Progenitor cell of endocrine pancreas (in vitro differentiated cells): ENCODE measurements around the gene ME3. TPM values are rescaled to one million over a fixed set of nuclear protein-coding genes. Genes with fewer than 3 reads are reported as not detected.

Source experiments
- DNase-seq: peaks from one replicate; pipeline ENCODE4 v3.0.0; 2021; ENCODE audit warnings: low spot score; ENCODE audit not compliant: unreplicated experiment
- H3K27ac Mint-ChIP-seq: 2 replicates; pipeline ENCODE4 v1.8.0; 2021; ENCODE audit warnings: mild to moderate bottlenecking, moderate library complexity, mixed read lengths
- H3K27me3 Mint-ChIP-seq: 2 replicates; pipeline ENCODE4 v1.8.0; 2021; ENCODE audit warnings: mixed read lengths
- H3K36me3 Mint-ChIP-seq: 2 replicates; pipeline ENCODE4 v1.8.0; 2022; ENCODE audit warnings: mixed read lengths; ENCODE audit not compliant: insufficient read depth
- H3K4me1 Mint-ChIP-seq: 2 replicates; pipeline ENCODE4 v1.8.0; 2021; ENCODE audit warnings: low read depth, mixed read lengths
- H3K4me3 Mint-ChIP-seq: 2 replicates; pipeline ENCODE4 v1.8.0; 2021; ENCODE audit warnings: low read depth, mild to moderate bottlenecking, moderate library complexity, mixed read lengths
- H3K9me3 Mint-ChIP-seq: 2 replicates; pipeline ENCODE4 v1.8.0; 2021; ENCODE audit warnings: low read depth, mixed read lengths
- total RNA-seq: library from RNA; stranded (reverse); gene quantifications from 2 replicates; pipeline ENCODE4 v1.2.1, GENCODE V29; 2021
- TF ChIP-seq, protein P1 (sequence below): fragments of 200-600 bp; sonication (generic); IDR thresholded peaks from one replicate; pipeline ENCODE4 v1.5.0; 2021; ENCODE audit warnings: antibody characterized with exemption, mild to moderate bottlenecking; ENCODE audit not compliant: unreplicated experiment

ME3 gene
- total RNA-seq, 1 donor from 2014 or later: 8.6 TPM

DNA sequence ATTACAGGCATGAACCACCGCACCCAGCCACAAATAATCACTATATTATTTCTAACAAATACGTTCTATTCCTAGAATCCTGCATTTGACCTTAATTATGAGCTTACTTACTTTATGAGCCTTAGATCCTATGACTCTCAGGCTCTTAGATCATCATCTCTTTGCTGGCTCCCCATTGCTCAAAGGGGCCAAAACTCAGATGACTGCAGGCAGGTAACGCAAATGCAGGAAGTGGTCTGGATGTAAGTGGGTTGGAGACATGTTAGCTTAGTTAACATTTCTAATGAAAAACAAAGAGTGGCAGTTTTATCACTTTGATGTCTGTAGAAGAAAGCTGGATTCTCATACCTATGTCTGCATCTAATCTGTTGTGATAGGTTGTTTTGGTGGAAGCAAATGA lies 274.3 kb downstream of the ME3 start:
- TF ChIP-seq, protein P1, sequence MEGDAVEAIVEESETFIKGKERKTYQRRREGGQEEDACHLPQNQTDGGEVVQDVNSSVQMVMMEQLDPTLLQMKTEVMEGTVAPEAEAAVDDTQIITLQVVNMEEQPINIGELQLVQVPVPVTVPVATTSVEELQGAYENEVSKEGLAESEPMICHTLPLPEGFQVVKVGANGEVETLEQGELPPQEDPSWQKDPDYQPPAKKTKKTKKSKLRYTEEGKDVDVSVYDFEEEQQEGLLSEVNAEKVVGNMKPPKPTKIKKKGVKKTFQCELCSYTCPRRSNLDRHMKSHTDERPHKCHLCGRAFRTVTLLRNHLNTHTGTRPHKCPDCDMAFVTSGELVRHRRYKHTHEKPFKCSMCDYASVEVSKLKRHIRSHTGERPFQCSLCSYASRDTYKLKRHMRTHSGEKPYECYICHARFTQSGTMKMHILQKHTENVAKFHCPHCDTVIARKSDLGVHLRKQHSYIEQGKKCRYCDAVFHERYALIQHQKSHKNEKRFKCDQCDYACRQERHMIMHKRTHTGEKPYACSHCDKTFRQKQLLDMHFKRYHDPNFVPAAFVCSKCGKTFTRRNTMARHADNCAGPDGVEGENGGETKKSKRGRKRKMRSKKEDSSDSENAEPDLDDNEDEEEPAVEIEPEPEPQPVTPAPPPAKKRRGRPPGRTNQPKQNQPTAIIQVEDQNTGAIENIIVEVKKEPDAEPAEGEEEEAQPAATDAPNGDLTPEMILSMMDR: no peak
- H3K4me3 Mint-ChIP-seq: no peak overlapping the region
- no peaks in the 10 kb centered on the region for H3K27me3 Mint-ChIP-seq
- peaks cover 3% of the 10 kb centered on the region for H3K9me3 Mint-ChIP-seq
- DNase-seq: no peak
- H3K36me3 Mint-ChIP-seq: no peaks in the 10 kb centered on the region
- H3K27ac Mint-ChIP-seq: no peak overlapping the region
- H3K4me1 Mint-ChIP-seq: no peaks in the 10 kb centered on the region

DNA sequence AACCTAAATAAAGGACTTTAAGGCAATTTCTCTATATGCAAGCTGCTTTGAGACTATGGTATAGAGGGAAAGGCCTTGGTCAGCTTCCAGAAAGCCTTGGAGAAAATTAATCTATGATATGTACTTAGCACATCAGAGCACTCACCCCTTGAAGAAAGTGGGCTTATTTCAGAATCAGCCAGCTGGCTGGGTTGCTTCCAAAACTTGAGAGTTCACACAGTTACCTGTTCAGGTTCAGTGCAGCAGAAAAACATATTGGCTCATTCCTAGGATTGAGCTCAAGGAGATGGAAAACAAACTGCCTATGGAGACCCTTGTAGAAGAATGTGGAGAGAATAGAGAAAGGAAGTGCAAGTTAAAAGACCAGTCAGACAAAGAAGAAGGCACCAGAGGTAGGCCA lies 275.1 kb downstream of the ME3 start:
- no peak overlapping the region for H3K4me3 Mint-ChIP-seq
- H3K9me3 Mint-ChIP-seq: peaks cover 3% of the 10 kb centered on the region
- H3K27me3 Mint-ChIP-seq: no peaks in the 10 kb centered on the region
- DNase-seq: no peak
- H3K27ac Mint-ChIP-seq: no peak overlapping the region
- TF ChIP-seq, protein P1: no peak
- no peaks in the 10 kb centered on the region for H3K4me1 Mint-ChIP-seq
- no peaks in the 10 kb centered on the region for H3K36me3 Mint-ChIP-seq

GRCh38 chr11:86396396-86396795 lies 276.0 kb downstream of the ME3 start:
- no peak for DNase-seq
- Mint-ChIP-seq H3K36me3 (no peaks in the 10 kb centered on the region), H3K27me3 (no peaks in the 10 kb centered on the region), H3K27ac (no peak overlapping the region), H3K4me3 (no peak overlapping the region), H3K9me3 (peaks cover 3% of the 10 kb centered on the region), H3K4me1 (no peaks in the 10 kb centered on the region)
- TF ChIP-seq, protein P1: no peak

DNA sequence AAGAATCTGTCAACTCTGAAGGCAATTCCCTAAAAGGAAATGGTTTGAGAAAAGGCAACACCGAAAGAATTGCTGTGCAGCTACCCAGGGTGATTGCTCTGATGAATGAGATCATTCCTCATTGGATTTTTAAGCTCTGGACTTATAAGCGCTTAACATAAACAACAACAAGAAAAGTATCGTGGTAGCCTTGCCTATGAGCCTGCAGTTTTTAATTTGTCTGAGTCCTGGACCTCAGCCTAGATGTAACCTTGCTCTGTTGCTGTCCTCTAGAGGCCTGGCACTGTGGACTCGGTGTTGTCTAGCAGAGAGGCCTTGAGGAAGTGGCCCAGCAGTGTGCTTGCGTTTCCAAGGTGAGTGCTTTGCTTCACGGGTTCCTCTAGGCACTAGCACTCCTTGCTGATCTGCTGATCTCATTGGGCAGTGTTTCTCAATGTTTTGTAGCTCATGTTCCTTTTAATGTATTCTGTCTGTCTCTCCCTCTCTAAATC lies 277.3 kb downstream of the ME3 start:
- no peak overlapping the region for H3K27ac Mint-ChIP-seq
- H3K4me1 Mint-ChIP-seq: no peaks in the 10 kb centered on the region

More for the DNA sequence above, 277.3 kb downstream of the ME3 start:
- H3K9me3 Mint-ChIP-seq: peaks cover 3% of the 10 kb centered on the region
- H3K36me3 Mint-ChIP-seq: no peaks in the 10 kb centered on the region
- TF ChIP-seq, protein P1: no peak
- no peak for DNase-seq
- H3K27me3 Mint-ChIP-seq: no peaks in the 10 kb centered on the region
- no peak overlapping the region for H3K4me3 Mint-ChIP-seq

Other genes with a start within 250 kb of the ME3 start
- gene PRSS23, start 127.9 kb upstream of the ME3 start, total RNA-seq: 31.6 and 34.5 TPM in 2 replicates